DND-41 (cell line): ENCODE data around the gene CHN2.

ENCODE experiments used
- CTCF ChIP-seq: IDR thresholded peaks from 2 replicates; pipeline ENCODE4 v1.5.1; 2012; ENCODE audit warnings: borderline replicate concordance, low read length, moderate library complexity, mild to moderate bottlenecking; ENCODE audit not compliant: poor library complexity, severe bottlenecking; ENCODE audit errors: extremely low read depth
- EZH2 ChIP-seq: IDR thresholded peaks from 3 replicates; pipeline ENCODE4 v1.6.1; 2012; ENCODE audit warnings: borderline replicate concordance, low read depth, mild to moderate bottlenecking, moderate library complexity, low read length, inconsistent platforms; ENCODE audit not compliant: severe bottlenecking

DNA sequence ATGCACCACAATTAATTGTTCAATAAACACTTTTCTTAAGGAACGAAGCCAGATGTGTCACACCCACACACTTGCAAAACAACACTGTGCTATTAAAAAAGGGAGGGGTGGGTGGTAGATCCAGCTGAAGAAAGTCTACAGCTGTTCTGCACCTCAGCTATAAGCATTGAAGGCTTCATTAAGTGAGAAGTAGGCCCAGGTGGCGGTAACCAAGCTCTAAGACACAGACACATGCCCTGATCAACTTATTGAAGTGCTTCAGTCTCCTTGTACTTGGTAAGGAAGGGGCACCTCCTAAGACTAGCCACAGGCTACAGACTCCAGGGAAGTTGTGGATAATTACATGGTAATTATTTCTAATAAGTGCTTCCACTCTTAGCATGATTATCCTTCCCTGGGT, 43.7 kb upstream of the CHN2 start:
- TF ChIP-seq EZH2 (no peak), CTCF (no peak)
